Stimulated activated CD8-positive, alpha-beta memory T cell treated with anti-CD3 and anti-CD28 coated beads, Interleukin-15, amount 100 ng/mL, for 48 hours (primary cell): ENCODE measurements around the gene CCNK.

Experiments
- DNase-seq, 2 donors: peaks; one replicate each; pipeline ENCODE4 v3.0.0-alpha.2; 2020; ENCODE audit warnings: low read depth in 2 of 2

CCNK gene

DNA sequence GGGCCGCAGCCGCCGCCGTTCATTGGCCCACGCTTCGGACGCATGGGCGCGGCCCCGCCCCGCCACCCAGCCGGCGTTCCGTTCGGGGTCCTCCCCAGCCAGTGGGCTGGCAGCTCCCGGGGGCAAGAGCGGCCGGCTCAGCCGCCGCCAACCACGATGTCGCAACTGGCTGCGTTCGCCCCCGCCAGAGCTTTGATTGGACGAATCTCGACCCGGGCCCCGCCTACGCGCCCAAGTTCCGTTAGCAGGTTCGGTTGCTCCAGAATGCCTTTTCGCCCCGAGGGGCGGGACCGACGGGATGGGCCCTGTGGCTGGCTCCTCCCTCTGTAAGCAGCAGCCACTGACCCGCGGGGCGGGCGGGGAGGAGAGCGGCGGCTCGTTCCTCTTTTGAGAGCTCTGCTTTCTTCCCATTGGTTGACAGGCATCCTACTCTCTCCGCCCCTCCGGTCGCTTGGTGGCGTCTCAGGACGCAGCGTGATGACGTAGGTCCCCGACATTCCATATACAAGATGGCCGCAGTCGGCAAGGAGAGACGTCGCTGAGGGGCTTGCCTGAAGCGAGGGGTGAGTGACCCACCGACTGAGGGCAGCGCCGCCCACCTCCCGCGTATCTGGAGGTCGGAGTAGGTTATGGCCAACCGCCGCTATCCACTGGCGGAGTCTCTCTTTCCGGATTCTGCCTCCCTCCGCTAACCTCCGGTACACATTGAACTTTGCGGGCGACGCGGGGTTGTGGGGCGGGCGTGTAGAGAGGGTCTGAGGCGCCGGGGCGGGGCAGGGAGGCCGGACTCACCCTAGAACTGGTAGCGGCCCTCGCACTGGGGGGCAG, at the start of gene CCNK:
TSS of gene CCNK (plus strand) at position 493 of the 828 bp plus-strand sequence. CDS start 11,269 bp downstream, outside the sequence.
- DNase-seq = peak; percentile 100

DNA sequence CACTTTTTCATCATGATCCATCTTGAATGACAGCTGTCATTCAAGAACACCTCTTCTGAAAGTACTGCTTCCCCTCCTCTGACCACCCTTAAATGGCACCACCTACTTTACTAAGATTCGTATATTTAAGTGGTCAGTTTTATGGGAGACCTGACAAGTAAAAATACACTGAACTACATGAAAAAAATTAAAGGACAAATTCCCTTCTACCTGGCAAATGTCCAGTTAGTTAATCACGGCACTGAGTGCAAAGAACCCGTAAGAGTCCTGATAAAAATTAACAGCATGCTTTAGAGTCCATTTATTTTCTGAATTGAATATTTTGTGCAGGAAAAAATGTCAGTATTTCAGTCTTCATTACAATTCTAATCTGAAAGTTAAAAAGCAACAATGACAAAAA, 49.2 kb upstream of the CCNK start:
- no peak for DNase-seq

DNA sequence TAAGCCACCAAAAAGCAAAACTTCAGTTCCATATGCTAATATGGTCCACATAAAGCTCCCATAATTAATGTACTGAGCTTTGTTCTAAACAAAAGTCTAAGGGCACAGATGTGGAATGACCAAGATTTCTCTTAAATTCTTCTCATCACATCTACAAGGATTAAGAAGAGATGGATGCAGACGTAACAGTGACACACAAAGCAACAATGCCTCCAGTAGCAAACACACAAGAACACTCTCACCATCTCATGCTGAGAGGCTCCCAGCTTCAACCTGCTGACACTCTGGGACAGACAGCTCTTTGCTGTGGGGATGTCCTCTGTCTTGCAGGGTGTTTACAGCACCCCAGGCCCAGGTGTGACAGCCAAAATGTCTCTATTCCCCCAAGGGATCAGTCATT, 48.7 kb upstream of the CCNK start:
- DNase-seq = no peak

DNA sequence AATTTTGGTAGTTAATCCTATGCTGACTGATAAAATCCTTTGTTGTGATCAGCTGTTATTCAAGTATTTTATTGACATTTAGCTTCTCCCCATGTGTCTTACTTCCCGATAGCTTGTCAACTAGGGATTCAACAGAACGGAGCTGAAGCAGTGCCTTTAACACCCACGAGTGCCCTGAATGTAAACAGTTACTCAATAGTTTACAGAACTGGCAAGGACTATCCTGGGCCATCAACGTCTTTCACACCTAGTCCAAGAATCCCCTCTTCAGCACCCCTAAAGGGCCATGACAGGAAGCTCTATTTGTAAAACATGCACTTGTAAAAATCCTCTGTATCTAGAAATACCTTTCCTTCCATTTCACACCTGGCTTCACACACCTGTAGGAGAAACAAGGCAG, 45.9 kb upstream of the CCNK start:
- no peak for DNase-seq

DNA sequence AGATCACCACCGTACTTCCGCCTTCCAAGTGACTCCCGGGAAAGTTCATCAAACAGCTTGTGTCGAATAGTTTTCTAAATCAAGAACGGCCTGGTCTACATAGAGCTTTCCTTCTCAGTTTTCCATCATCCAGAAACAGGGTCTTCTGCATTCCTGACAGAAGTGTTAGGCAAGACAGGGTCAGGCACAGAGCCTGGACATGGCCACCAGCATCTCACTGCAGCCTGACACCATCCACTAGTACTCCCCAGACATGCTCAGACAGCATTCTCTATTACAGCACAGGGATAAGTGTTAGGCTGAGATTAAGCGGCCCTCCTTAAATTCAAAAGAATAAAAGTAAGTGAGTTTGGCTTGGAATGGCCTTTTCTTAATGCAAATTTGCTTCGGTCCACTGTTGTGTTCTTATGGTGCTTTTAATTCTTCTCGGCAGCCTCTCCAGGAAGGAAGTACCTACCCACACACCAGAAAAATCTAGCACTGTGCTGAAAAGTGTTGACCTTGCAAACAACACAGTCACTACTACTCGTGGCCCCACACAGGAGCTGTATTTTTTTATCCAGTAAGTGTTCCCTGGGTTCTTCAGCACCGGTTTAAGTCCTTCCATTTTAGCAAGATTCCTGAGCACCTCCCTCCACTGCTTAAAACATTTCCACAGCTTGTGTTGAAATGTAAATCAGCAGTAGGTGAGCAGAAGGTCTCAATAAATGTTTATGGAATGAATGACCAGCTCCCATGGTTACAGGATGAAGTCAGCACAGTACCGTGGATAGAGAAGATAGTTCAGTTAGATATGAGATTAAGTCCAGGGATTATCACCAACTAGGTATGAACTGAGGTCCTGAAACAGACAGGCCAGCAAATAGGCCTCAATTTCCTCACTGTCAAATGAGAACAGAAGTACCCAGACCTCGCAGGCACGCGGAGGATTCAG, 44.7 kb upstream of the CCNK start:
- no peak for DNase-seq

DNA sequence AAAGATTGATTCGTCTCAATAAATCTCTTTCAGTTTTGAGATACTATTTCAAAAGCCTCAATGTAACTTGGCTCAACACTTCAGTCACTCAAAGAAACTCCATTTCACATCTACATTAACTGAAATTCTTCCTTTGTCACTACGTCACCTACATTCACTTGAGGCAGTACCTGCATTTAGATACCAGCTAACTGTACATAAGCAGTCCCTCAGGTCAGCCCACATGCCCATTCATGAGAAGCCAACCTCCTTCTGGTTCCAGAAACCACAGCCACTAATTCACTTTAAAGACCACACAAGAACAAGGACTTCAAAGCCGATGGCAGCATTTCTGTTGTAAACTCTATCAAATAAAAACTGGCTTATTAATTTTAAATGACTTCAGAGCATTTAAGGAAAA, 43.5 kb upstream of the CCNK start:
- no peak for DNase-seq

DNA sequence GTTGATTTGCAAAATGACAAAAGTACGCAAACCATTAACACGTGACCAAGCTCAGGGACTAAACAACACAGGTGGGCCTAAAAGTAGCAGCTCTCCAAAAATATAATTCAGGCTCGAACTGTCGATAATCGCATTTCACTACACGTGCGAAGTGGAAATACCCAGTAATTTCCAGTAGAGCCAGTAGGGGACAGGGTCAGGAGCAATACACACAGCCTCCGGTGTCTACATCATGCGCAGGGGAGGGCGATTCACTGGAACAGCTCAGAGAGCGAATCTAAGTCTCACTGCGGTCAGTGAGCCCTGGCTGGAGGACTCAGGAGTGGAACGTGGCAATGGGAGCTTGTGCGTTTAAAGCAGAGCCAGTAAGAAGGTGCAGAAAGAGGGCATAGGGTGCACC, 40.9 kb upstream of the CCNK start:
- no peak for DNase-seq

DNA sequence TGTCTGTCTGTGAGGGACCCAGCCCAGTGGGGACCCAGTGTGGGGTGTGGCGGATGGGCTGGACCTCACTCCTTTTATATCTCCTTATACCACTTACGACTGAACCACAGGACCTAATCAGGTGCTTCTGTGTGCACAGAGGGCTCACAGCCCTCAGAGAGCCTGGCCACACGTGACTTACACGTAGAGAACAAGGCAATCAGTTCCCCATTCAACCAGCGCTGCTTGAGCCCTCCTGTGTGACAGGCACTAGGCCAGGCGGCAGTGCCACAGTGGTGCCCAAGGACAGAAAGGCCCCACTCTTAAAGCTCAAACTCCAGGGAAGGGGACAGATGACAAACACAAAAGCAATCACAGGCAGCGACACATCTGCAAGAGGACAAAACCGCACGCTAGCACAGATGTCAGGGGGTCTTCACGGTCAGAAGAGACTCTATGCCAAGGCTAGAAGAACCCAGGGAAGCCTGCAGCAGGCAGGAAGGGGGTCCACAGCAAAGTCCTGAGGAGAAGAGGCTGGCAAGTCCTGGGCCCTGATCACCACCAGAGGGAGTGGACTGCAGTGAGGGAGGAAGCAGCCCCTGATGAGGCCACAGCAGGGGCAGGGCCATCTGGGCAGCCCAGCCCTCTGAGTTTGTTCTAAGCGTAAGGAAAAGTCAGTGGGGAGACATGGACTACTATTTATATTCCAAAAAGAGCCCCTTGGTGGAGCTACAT, 39.9 kb upstream of the CCNK start:
- no peak for DNase-seq

DNA sequence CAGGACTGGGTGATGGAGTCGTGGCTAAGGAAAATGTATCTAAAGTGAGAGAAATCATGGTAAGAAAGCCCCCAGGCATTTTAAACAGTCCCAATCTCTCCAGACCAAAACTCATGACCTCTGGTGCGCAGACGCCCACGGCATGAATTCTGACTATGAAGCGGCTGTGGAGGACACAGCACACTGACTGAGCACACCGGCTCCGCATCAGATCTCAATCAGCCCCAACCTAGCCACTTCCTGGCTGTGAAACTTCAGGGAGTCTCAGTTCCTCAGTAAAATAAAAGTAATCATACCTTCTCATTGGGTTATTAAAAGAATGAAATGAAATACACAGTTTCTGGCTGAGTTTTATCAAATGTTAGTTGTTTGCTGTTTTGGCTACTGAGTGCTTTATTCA, 39.3 kb upstream of the CCNK start:
- no peak for DNase-seq

DNA sequence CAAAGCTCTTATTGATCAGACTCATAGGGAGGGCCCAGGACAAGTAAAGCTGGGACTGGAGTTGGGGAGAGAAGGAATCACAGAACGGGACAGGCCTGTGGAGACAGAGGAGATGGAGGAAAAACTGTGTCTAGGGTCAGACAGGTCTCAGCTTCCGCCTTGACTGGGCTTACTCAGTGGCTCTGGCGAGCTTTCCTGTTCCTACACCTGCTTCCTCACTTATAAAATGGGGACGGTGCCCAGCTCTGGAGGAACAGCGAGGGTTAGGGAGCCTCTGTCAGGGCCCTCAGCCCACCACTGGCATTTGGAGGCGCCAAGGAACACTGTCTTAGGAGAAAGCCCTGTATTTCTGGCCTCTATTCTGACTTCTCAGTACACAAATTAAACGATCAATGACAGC, 35.3 kb upstream of the CCNK start:
- no peak for DNase-seq

DNA sequence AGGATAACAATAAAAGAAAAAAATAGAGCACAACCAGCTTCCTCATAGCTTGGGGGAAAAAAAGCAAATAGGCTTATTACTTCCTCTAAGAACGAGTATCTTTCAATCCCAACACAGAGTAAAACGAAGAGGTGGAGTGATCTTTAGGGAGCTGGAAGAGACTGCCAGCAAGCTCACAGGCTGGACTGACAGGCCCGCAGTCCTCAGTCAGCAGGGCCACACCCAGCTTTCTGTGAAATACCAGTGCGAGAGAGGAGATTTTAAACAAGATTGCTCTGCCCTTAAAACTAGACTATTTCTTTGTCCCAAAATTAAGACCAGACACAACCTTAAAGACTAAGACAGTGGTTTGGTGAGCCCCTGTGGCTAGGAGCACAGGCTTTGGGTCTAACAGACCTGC, 33.5 kb upstream of the CCNK start:
- DNase-seq = no peak

DNA sequence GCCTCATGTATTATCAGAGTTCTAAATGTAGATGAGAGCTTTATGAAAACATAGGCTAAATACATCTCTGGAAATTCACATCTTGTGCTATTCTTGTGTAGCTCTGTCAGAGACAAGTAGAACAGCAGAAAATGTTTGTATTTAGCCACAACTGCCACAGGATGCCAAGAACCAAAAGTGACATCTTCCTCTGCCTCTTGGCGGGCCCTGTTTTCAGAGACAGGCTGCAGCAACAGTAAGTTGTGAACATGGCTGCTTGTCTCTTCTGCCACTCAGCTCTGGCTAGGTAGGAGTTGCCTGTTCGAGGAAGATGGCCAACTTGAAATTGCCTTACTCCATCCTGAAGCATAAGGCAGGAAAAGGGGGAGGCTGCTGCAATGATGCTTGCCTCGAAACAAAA, 30.9 kb upstream of the CCNK start:
- DNase-seq = no peak

DNA sequence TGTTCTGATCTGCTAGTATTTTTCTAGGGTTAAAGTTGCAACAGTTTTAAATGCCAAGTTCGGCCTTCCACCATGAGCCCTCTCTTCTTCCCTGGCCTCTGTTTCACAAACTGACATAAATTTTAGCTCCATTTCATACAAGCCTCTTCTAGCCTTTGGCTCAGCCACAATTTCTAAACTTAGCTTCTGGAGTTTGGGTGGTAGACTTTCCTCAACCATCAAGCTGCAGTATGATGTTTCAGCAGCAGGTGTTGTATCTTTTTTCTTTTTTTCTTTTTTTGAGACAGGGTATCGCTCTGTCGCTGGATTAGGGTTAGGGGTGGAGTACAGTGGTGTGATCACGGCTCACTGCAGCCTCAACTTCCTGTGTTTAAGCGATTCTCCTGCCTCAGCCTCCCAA, 30.0 kb upstream of the CCNK start:
- DNase-seq = no peak

DNA sequence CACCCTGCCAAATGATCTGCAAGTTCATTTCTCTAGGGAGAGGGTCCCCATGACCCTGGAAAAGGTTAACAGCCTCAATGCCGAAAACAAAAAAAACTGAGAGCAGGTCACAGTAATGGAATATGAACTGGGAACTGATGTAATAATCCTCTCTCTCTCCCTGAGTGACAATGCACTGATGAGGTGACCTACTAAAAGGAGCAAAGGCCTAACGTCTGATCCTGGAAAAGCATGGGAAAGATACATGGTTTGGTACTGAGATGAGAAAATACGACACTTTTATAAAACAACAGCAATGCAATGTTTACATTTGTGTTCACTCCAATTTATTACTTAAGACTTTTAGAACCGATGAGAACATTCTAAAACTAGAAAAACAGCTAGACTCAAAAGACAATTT, 28.2 kb upstream of the CCNK start:
- no peak for DNase-seq

DNA sequence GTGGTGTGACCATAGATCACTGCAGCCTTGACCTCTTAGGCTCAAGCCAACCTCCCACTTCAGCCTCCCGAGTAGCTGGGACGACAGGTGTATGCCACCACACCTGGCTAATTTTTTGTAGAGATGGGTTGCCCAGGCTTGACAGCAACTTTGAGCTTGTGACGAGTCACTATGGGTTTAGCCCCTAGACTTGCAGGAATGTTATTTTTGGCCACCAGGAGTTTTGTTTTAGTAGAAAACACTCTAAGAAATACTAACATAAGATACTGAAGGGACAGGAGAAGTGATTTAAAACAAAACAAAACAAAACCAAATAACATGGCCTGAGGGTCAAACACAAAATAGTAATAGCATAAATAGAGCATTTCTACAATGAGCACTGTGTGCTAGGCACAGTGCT, 27.0 kb upstream of the CCNK start:
- no peak for DNase-seq

DNA sequence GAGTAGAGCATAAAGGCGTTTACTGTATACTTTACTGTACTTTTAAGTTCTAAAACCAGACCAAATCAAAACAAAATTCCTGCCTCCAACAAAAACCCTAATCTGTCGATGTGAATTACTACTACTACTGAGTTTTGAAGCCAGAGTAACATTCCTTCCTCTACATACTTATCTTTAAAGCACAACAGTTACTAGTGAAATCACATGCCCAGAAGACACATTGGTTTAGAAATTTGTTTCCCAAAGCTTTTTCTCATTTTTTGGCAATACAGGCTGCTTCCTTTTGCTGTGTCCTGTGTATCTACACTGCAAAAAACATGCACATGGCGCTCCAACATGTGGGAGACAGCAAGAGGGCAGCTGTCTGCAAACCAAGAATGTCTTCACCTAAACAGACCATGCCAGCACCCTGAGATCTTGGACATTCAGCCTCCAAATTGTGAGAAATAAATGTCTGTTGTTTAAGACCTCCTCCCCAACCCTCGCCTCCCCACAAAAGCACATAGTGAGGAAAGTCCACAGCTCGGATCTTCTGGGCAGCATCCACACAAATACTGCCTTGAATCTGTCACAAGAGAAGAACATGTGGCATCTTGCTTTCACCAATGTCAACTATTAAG, 21.6 kb upstream of the CCNK start:
- no peak for DNase-seq

DNA sequence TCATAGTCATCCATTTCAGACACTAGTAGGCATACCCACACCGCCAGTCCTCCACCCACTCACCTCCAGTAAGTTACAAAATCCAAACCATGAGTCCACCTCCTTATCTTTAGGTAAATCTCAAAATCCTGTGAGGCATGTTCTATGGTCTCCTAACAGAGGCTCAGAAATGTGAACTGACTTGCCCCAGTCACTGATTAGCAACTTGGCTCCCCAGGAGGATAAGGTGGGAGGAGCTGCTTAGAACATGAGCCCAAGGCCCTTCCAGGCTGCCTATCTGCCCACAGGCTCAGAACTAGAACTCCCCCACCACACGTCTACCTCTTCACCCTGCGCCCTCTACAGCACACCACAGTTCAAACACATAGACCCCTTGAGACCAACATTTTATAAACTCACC, 20.4 kb upstream of the CCNK start:
- no peak for DNase-seq

DNA sequence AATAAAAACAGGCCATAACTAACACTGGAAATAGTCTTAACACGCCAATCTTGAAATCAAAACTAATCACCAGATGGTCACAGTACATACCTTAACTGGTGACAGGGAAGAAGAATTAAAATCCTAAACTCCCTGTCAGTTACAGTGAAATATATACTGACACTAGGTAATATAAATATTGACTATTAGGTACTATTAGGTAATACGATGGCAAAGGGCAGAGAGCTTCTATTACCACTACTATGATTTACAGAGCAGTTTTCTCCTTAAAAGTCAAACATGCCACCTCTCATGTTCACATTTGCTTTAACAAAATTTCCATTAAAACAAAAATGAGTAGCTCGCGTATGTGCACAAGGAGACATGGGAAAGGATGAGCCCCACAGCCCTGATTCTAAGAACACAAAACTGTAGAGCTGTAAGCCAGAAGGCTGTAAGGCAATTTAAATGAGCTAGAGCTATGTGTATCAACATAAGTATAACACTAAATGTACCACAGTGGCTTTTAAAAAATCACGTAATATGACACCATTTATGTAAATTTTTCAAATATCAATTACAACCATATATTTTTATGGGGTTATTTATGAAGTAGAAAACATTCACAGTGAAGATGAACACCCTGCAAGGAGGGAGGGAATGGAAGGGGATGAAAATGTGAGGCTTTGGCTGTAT, 19.7 kb upstream of the CCNK start:
- DNase-seq = no peak

DNA sequence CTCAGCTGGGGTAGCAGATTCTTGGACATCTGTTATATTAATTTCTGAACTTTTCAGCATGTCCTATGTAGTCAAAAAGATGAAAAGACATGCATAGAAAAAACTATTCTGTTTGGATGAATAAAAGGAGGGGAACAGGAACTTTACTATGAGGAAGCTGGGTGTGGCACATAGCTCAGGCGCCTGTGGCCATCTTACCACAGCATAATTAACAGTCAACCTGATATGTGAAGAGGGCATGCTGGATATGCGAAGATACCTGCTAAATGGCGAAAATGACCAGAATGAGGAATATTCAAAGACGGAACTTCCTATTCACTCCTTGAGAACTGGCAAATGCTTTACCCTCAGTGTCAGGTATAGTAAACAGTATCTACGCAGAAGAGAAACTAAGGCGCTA, 19.0 kb upstream of the CCNK start:
- DNase-seq = no peak

DNA sequence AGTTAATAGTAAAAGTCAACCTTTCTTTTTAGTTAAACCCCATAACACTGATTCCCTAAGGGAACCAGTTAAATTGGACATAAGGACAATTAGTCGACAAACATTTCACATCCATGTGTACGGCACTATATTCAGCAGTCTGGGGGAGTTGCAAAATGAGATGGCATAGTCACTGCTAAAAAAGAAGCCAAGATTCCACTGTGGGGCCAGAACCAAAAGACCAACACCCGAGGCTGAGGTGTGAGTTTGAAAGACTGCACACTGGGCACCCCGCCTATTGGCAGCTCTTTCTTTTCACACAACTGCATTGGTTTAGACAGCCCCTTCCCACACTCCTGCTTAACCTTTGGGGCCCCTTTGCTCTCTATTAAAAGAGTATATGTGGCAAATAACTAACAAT, 17.2 kb upstream of the CCNK start:
- DNase-seq = no peak

DNA sequence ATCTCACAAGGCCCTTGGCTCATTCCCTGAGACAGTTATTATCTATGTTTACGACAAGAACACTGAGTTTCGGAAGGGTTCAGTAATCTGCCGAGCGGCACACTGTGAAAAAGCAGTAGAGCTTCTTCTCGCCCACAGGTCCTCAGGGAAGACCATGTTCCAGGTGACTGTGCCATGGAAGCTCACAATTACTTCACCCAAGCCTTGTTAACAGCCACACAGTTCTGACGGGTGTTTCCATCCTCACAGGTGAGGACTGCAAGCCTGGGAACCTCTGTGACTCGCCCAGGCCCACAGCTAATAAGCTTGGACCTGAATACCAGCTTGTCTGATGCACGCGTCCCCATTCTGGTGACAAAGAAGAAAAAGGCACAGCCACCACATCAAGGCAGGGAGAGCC, 15.9 kb upstream of the CCNK start:
- no peak for DNase-seq
